Measurements from ENCODE around the gene WDR20. TPM values are rescaled to one million over a fixed set of nuclear protein-coding genes. Genes with fewer than 3 reads are reported as not detected.

The WDR20 gene
- total and polyA plus RNA-seq, 2 donors (not counting 1 experiment from before 2014, with no cell fraction given): 12.4 to 64.0 TPM

GRCh38 chr14:102103062-102103695 lies 36.5 kb upstream of the WDR20 start:
- Mint-ChIP-seq H3K4me1 (peaks cover 28% of the 10 kb centered on the region), H3K27me3 (no peaks in the 10 kb centered on the region), H3K4me3 (no peak overlapping the region), H3K27ac (peak overlapping the region; percentile 68), H3K9me3 (ENCODE audit: insufficient read depth) (no peaks in the 10 kb centered on the region)
- Histone ChIP-seq H3K9ac (ENCODE audit: low read length) (no peak overlapping the region), H2AFZ (ENCODE audit: insufficient read depth, low read depth, low read length, poor library complexity, severe bottlenecking) (no peak overlapping the region), H3K27me3 (replicated peaks in 1 of 4; ENCODE audit: control extremely low read depth in 1 of 4, control insufficient read depth in 3 of 4, insufficient read depth in 4 of 4, low read length in 3 of 4) (no peaks in the 10 kb centered on the region), H3K4me1 (ENCODE audit: control insufficient read depth in 2 of 2, insufficient read depth in 2 of 2, low read length in 2 of 2) (peaks cover 16 to 20% of the 10 kb centered on the region in 2 donors), H3K4me2 (replicated peaks; ENCODE audit: low read depth, low read length, poor library complexity, severe bottlenecking) (peak overlapping the region; percentile 49), H3K79me2 (ENCODE audit: control insufficient read depth, insufficient read depth, low read length) (no peaks in the 10 kb centered on the region), H4K20me1 (ENCODE audit: control insufficient read depth, insufficient read depth, low read length, poor library complexity, severe bottlenecking) (no peaks in the 10 kb centered on the region), H3K9me3 (ENCODE audit: control extremely low read depth in 1 of 3, control insufficient read depth in 2 of 3, insufficient read depth in 1 of 3, low read length in 2 of 3) (no peaks in the 10 kb centered on the region), H3K27ac (ENCODE audit: low read length in 2 of 2) (no peak overlapping the region), H3K36me3 (replicated peaks in 1 of 2; ENCODE audit: control extremely low read depth in 1 of 2, control insufficient read depth in 1 of 2, extremely low read depth in 1 of 2, insufficient read depth in 2 of 2, low read length in 1 of 2) (no peaks in the 10 kb centered on the region), H3K4me3 (ENCODE audit: control extremely low read depth in 1 of 5, extremely low read depth in 1 of 5, insufficient read depth in 1 of 5, low read depth in 2 of 5, low read length in 4 of 5) (no peak overlapping the region)
- no peak for TF ChIP-seq EZH2 (IDR thresholded peaks at IDR 0.05; ENCODE audit: borderline replicate concordance, insufficient read depth, low read depth, low read length, poor library complexity, severe bottlenecking)
- TF ChIP-seq CTCF (IDR thresholded peaks at IDR 0.05): no peak
- peak; percentile 63 for DNase-seq
- intact Hi-C loops (cut with micrococcal nuclease): loop anchor here (1.0 kb wide), 2 partner anchors 16 to 36 kb away; partner anchors contain the start of genes HSP90AA1 and WDR20
- ATAC-seq (ENCODE audit: low read depth): peak; percentile 93
- 79% methylated on average over 3 of the region's 10 CpGs for WGBS (ENCODE audit: insufficient coverage)
- CTCF ChIA-PET: interaction anchor here (0.9 kb wide), 1 partner anchor 142 kb away, joined by 3 read pairs; no protein-coding TSS in a partner anchor
- POLR2A ChIA-PET: no interaction called here

- 91% methylated on average over 4 of the region's 4 CpGs for WGBS (ENCODE audit: insufficient coverage)
- H3K27me3 Mint-ChIP-seq: no peaks in the 10 kb centered on the region
- CTCF ChIA-PET: interaction anchor here (1.1 to 1.8 kb wide), 3 partner anchors 9 to 15 kb away, joined by 3 to 12 read pairs (median 4); no protein-coding TSS in a partner anchor
Measured at GRCh38 chr14:102105369-102105768, 34.3 kb upstream of the WDR20 start.

More at GRCh38 chr14:102105369-102105768, 34.3 kb upstream of the WDR20 start:
- DNase-seq: no peak
- H3K36me3 ChIP-seq (replicated peaks in 1 of 2; ENCODE audit: control extremely low read depth in 1 of 2, control insufficient read depth in 1 of 2, extremely low read depth in 1 of 2, insufficient read depth in 2 of 2, low read length in 1 of 2): no peaks in the 10 kb centered on the region
- peaks cover 28% of the 10 kb centered on the region for H3K4me1 Mint-ChIP-seq
- no peak overlapping the region for H3K4me3 ChIP-seq (ENCODE audit: control extremely low read depth in 1 of 5, extremely low read depth in 1 of 5, insufficient read depth in 1 of 5, low read depth in 2 of 5, low read length in 4 of 5)
- H3K9me3 ChIP-seq (ENCODE audit: control extremely low read depth in 1 of 3, control insufficient read depth in 2 of 3, insufficient read depth in 1 of 3, low read length in 2 of 3): peaks cover 0 to 1% (median under 1%) of the 10 kb centered on the region in 3 donors
- no peaks in the 10 kb centered on the region for H3K27me3 ChIP-seq (replicated peaks in 1 of 4; ENCODE audit: control extremely low read depth in 1 of 4, control insufficient read depth in 3 of 4, insufficient read depth in 4 of 4, low read length in 3 of 4)
- no peaks in the 10 kb centered on the region for H3K9me3 Mint-ChIP-seq (ENCODE audit: insufficient read depth)
- ATAC-seq (ENCODE audit: low read depth): no peak
- no peaks in the 10 kb centered on the region for H4K20me1 ChIP-seq (ENCODE audit: control insufficient read depth, insufficient read depth, low read length, poor library complexity, severe bottlenecking)
- POLR2A ChIA-PET: no interaction called here
- H3K4me1 ChIP-seq (ENCODE audit: control insufficient read depth in 2 of 2, insufficient read depth in 2 of 2, low read length in 2 of 2): peaks cover 16 to 20% of the 10 kb centered on the region in 2 donors
- no peak overlapping the region for H3K27ac ChIP-seq (ENCODE audit: low read length in 2 of 2)
- no peak overlapping the region for H3K4me3 Mint-ChIP-seq
- no peaks in the 10 kb centered on the region for H3K79me2 ChIP-seq (ENCODE audit: control insufficient read depth, insufficient read depth, low read length)
- H3K27ac Mint-ChIP-seq: no peak overlapping the region
- TF ChIP-seq EZH2 (IDR thresholded peaks at IDR 0.05; ENCODE audit: borderline replicate concordance, insufficient read depth, low read depth, low read length, poor library complexity, severe bottlenecking) (no peak), CTCF (IDR thresholded peaks at IDR 0.05) (no peak)
- intact Hi-C loops (cut with micrococcal nuclease): no loop called here
- H3K9ac ChIP-seq (ENCODE audit: low read length): no peak overlapping the region
- no peak overlapping the region for H2AFZ ChIP-seq (ENCODE audit: insufficient read depth, low read depth, low read length, poor library complexity, severe bottlenecking)
- no peak overlapping the region for H3K4me2 ChIP-seq (replicated peaks; ENCODE audit: low read depth, low read length, poor library complexity, severe bottlenecking)
